OCI-LY3 (cell line): ENCODE results near the gene EYA2.

ENCODE experiments used
- EZH2phosphoT487 ChIP-seq: fragments of 200-600 bp; shearing (Covaris generic); IDR thresholded peaks from 2 replicates; pipeline ENCODE4 v1.6.1; 2018; ENCODE audit warnings: antibody characterized with exemption, mixed run types, low read depth
- TF ChIP-seq, protein P1 (sequence below): fragments of 200-600, 300-600 bp; sonication (generic); IDR thresholded peaks from 2 replicates; pipeline ENCODE4 v1.5.1; 2014; ENCODE audit warnings: antibody characterized with exemption, low read length, low read depth

DNA sequence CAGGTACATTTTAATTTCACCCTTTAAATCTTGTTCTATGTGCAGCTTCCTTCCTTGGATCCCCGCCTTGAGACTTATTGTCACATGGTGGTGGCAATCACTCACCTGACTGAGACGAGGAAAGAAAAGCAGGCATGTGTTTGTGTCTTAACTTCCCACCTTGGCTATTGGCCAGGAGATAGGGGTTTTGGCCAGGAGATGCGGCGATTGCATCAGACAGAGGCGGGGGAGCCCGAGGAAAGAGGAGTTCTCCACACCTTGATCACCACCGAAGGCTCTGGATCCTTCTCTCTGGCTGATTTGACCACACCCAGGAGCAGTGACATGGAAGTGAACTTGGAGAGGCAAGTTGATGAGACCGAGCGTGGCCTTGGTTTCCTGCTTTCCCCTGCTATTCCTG lies 49.7 kb upstream of the EYA2 start:
- TF ChIP-seq, protein P1, sequence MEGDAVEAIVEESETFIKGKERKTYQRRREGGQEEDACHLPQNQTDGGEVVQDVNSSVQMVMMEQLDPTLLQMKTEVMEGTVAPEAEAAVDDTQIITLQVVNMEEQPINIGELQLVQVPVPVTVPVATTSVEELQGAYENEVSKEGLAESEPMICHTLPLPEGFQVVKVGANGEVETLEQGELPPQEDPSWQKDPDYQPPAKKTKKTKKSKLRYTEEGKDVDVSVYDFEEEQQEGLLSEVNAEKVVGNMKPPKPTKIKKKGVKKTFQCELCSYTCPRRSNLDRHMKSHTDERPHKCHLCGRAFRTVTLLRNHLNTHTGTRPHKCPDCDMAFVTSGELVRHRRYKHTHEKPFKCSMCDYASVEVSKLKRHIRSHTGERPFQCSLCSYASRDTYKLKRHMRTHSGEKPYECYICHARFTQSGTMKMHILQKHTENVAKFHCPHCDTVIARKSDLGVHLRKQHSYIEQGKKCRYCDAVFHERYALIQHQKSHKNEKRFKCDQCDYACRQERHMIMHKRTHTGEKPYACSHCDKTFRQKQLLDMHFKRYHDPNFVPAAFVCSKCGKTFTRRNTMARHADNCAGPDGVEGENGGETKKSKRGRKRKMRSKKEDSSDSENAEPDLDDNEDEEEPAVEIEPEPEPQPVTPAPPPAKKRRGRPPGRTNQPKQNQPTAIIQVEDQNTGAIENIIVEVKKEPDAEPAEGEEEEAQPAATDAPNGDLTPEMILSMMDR, result no peak
- TF ChIP-seq EZH2phosphoT487, result no peak
